C4-2B (cell line): ENCODE data around the gene TMEM87B.

ENCODE experiments used
- ZFX ChIP-seq: fragments of 450-650 bp; IDR thresholded peaks from 2 replicates; pipeline ENCODE4 v1.6.1; 2017
- TF ChIP-seq, protein P1 (sequence below): fragments of 450-650 bp; conservative IDR thresholded peaks from 2 replicates; pipeline ENCODE4 v1.5.1; 2017; ENCODE audit warnings: mild to moderate bottlenecking

DNA sequence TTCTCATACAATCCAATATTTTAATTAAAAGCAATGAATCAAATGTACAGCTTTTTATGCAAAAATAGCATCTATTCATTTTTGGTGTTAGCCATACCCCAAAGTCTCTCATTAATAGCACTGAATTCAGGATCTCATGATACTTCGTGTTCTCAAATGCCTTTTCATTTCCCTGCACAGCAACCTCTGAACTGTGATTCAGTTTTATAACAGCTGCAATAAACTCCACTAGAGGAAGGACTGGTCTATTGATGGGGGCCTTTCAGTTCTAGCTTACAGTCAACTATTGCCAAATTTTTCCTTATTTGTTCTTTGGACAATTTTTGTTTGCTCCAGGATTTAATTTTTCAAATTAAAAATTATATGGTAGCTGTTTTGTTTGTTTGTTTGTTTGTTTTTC lies 4.8 kb upstream of the TMEM87B start:
- TF ChIP-seq, protein P1, sequence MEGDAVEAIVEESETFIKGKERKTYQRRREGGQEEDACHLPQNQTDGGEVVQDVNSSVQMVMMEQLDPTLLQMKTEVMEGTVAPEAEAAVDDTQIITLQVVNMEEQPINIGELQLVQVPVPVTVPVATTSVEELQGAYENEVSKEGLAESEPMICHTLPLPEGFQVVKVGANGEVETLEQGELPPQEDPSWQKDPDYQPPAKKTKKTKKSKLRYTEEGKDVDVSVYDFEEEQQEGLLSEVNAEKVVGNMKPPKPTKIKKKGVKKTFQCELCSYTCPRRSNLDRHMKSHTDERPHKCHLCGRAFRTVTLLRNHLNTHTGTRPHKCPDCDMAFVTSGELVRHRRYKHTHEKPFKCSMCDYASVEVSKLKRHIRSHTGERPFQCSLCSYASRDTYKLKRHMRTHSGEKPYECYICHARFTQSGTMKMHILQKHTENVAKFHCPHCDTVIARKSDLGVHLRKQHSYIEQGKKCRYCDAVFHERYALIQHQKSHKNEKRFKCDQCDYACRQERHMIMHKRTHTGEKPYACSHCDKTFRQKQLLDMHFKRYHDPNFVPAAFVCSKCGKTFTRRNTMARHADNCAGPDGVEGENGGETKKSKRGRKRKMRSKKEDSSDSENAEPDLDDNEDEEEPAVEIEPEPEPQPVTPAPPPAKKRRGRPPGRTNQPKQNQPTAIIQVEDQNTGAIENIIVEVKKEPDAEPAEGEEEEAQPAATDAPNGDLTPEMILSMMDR: no peak
- no peak for TF ChIP-seq ZFX
